Measurements from ENCODE around the gene CD81.
A peak's percentile ranks its signal among the peaks of the same experiment; 100 is the strongest.

Gene CD81

GRCh38 chr11:2436521-2437031, 59.5 kb downstream of the CD81 start:
- DNase-seq (ENCODE audit: low read depth in 2 of 2) = no peak

- DNase-seq (ENCODE audit: low read depth in 2 of 2) = no peak
Observed at GRCh38 chr11:2437516-2437915, 60.4 kb downstream of the CD81 start.

DNA sequence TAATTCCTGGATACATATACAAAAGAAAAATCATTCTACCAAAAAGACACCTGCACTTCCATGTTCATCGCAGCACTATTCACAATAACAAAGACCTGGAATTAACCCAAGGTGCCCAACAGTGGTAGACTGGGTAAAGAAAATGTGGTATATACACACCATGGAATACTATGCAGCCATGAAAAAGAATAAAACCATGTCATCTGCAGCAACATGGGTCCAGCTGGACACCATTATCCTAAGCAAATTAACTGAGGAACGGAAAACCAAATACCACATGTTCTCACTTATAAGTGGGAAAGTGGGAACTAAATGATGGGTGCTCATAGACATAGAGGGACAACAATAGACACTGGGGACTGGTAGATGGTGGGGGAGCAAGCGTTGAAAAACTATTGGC, 62.7 kb downstream of the CD81 start:
- no peak for DNase-seq (ENCODE audit: low read depth in 2 of 2)

GRCh38 chr11:2440646-2441045, 63.5 kb downstream of the CD81 start:
- DNase-seq (ENCODE audit: low read depth in 2 of 2) = no peak

GRCh38 chr11:2441171-2441570, 64.1 kb downstream of the CD81 start:
- no peak for DNase-seq (ENCODE audit: low read depth in 2 of 2)

DNA sequence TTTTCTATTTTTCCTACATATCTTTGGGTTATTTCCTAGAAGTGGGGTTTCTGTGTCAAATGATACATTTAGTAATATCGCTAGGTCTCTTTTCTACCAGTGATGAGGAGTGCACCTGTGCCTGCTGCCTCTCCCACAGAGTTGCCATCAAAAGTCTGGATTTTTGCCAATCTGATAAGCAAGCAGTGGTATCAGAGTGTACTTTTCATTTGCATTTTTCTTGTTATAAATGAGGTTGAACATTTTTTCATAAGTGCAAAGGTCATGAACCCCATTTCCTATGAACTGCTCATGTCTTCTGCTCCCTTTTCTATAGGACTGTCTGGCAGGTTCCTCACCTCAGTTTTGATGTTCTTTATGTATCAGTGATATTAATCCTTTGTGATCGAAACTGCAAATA, 65.5 kb downstream of the CD81 start:
- DNase-seq (ENCODE audit: low read depth in 2 of 2) = no peak

DNA sequence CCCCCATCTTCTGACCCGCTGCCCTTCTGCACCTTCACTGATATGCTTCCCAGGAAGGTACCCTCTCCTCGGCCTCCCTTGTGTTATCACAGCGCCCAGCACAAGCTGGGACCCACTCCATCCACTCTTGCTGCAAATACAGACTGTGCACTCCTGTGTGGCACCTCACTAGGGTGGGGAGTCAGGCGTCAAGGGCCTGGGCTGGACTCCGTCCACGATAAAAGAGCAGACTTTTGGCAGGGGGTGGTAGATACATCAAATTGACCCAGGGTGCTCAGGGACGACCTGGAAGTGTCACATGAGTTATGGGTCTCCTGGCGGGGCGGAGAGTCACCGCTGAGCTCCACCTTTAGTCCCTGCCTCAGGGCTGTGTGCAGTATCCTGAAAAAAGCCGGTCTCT, 66.3 kb downstream of the CD81 start:
- DNase-seq (ENCODE audit: low read depth in 2 of 2) = no peak

DNA sequence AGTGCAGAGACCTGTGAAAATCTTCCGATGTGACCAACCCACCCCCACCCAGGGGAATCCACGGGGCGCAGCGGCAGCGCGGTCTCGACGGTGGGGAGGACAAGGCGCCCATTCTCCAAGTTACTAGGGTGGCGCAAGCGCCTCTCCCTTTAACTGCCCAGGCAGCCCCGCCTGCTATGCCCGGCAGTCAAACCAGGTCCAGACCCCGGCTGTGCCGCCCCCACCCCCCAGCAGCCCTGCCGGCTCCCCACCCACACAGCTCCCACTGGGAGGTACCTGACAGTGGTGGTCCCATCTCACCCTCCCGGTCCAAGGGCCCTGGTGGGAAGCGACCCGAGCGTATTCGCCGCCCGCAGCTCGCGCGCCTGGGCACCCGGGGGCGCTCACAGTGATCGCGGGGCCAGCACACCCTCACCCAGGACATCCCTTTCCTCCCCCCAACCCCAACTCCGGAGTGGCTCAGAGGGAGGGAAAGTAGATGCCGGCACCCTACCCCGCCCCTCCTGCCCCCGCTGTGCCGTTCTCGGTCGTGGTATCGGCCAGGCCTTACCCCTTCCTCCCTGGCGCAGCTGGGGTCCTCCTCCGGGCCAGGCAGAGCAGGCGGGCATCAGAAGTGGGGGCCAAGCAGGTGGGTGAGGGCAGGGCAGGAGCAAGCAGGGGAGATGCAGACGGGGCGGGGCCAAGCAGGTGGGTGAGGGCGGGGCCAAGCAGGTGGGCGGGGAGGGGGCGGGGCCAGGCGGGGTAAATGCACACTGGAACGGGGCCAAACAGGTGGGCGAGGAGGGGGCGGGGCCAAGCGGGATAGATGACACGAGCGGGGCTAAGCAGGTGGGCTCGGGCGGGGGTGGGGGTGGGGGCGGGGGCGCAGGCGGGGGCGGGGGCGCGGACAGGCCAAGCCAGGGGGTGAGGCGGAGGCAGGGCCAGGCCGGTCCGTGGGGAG, 67.0 kb downstream of the CD81 start, which contains the start of gene TRPM5:
TSS of gene TRPM5 (minus strand) at position 634 of the 940 bp plus-strand sequence. CDS start 21,478 bp downstream, outside the sequence.
- DNase-seq (ENCODE audit: low read depth in 2 of 2) = peak; percentile 58 to 64

DNA sequence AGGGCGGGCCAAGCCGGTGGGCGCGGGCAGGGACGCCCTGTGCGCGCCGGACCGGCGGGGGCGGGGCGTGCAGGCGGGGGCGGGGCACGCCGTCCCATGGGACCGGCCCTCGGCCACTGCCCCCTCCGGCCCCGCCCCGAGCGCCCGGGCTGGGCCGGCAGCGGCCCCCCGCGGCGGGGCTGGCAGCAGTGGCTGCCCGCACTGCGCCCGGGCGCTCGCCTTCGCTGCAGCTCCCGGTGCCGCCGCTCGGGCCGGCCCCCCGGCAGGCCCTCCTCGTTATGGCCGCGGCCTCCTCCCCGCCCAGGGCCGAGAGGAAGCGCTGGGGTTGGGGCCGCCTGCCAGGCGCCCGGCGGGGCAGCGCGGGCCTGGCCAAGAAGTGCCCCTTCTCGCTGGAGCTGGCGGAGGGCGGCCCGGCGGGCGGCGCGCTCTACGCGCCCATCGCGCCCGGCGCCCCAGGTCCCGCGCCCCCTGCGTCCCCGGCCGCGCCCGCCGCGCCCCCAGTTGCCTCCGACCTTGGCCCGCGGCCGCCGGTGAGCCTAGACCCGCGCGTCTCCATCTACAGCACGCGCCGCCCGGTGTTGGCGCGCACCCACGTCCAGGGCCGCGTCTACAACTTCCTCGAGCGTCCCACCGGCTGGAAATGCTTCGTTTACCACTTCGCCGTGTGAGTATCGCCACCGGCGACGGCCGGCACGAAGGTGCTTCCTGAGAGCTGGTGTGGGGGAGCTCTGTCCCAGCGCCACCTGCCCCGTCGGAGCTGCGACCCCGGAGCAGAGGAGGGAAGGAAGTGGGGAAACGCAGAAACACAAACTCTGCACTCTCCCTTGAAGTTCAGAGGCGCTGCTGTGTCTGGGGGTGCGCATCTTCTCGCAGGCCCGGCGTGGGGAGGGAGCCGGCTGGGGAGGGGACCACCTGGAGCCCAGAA, 68.0 kb downstream of the CD81 start, which contains the start of gene KCNQ1:
TSS of gene KCNQ1 (plus strand) at position 188 of the 925 bp plus-strand sequence. CDS start at position 279, 91 bp downstream.
- no peak for DNase-seq (ENCODE audit: low read depth in 2 of 2)

DNA sequence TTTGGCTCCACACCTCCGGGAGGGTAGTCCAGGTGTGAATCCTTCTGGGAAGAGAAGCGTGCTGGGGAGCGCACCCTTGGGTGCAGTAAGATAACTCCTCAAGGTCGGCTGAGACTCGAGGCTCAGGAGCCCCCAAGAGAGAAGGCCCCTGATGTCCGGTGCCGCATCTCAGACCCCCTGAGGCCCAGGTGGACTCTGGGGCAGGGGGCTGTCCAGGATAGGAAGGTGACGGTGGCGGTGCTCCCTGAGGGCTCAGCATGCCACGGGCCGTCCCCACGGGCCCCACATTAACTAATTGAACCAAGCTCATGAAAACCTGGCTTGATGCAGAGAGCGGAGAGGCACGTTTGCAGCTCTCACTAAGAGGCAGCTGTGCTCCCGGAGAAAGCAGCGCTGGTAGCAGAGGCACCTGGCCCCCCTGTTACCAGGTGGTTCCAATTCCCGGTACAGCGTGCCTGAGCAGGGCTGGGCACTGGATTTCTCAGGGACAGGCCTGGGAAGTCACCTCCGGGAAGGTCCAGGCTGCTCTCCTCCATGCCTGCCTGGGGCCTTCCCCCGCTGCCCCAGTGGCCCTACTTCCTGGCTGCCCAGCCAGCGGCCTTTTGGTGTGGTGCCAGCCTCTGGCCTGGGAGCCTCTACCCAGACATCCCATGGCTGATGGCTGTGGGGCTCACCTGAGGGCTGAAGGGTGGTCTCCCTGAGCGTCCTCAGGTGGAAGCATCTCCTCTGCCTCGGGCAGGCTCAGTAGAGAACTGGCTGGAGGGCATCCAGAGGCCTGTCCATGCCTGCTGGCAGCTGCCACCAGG, 68.8 kb downstream of the CD81 start:
- no peak for DNase-seq (ENCODE audit: low read depth in 2 of 2)

DNA sequence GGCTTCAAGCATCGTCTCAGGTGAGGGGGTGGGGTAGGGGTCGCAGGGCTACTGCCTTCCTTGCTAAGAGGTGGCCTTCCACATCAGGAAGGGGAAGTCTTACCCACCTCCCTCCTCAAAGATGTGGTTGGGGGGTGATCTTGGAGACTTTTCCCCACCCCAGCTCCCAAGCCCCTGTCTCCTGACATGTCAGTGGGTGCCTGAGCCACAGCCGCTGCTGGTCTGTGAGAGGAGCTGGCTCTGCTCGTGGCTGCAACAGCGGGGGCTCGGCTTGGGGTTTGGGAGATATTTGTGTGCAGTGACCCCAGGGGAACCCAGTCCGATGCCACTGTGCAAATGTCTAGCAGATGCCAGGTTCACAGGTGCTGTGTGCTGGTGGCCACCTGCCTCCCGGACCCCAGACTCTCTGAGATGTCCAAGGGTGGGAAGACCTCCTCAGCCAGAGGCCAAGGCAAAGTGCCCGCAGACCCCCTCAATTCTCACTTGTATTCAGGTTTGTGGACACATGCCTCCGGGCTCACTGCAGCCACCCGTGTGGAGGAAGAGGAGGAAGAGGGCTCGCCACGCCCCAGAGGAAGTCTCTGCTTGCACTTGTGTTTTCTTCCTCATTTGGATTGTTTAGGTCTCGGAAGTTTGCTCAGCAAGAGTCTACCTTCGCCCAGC, 69.6 kb downstream of the CD81 start:
- DNase-seq (ENCODE audit: low read depth in 2 of 2) = no peak

Data from activated CD8-positive, alpha-beta memory T cell treated with anti-CD3 and anti-CD28 coated beads for 4 hours (primary cell).